Heart left ventricle (tissue), 16 donors: ENCODE data around the gene ASCC3. TPM values are rescaled to one million over a fixed set of nuclear protein-coding genes. Genes with fewer than 3 reads are reported as not detected.
"Not testable (repeated sequence)": the region's sequence is repeated elsewhere in the genome, so short reads cannot be mapped to it uniquely, and the experiment has no call there.

ENCODE experiments used
- ATAC-seq, 4 donors: fragments of 200-7000 bp; cut with Tn5 transposase; one replicate each; pipeline ENCODE4 v1.9.1; 2020 to 2022; ENCODE audit warnings: moderate library complexity in 4 of 4, mild to moderate bottlenecking in 3 of 4, moderate number of reproducible peaks in 1 of 4
- DNase-seq, 5 donors: peaks; one replicate each; pipeline ENCODE4 v3.0.0-alpha.2; 2020
- H3K27ac ChIP-seq, 12 donors: fragments of 200-600 bp; sonication (generic) in 4 of 12; one replicate each; pipeline versions ENCODE4 v1.5.0 to v1.8.0; 2016 to 2022; ENCODE audit warnings: mild to moderate bottlenecking in 2 of 12
- H3K27me3 ChIP-seq, 9 donors: fragments of 200-600 bp; sonication (generic) in 2 of 9; one replicate each; pipeline versions ENCODE4 v1.5.1 to v1.8.0; 2016 to 2022; ENCODE audit warnings: mild to moderate bottlenecking in 3 of 9
- H3K36me3 ChIP-seq, 9 donors: fragments of 200-600 bp; sonication (generic) in 2 of 9; one replicate each; pipeline versions ENCODE4 v1.5.0 to v1.8.0; 2018 to 2022; ENCODE audit warnings: mild to moderate bottlenecking in 2 of 9
- H3K4me1 ChIP-seq, 12 donors: fragments of 200-600 bp; sonication (generic) in 4 of 12; one replicate each; pipeline versions ENCODE4 v1.5.0 to v1.8.0; 2016 to 2022; ENCODE audit warnings: mild to moderate bottlenecking in 3 of 12
- H3K4me3 ChIP-seq, 12 donors: fragments of 200-600 bp; sonication (generic) in 4 of 12; one replicate each; pipeline versions ENCODE4 v1.5.0 to v1.8.0; 2017 to 2022; ENCODE audit warnings: mild to moderate bottlenecking in 9 of 12, moderate library complexity in 4 of 12
- H3K9me3 ChIP-seq, 12 donors: fragments of 200-600 bp; sonication (generic) in 4 of 12; one replicate each; pipeline versions ENCODE4 v1.5.0 to v1.8.0; 2016 to 2022; ENCODE audit warnings: mild to moderate bottlenecking in 1 of 12
- CTCF ChIP-seq, 12 donors: fragments of 200-600 bp; sonication (generic) in 4 of 12; IDR thresholded peaks; one replicate each; pipeline versions ENCODE4 v1.5.0 to v1.8.0; 2018 to 2022; ENCODE audit warnings: antibody characterized with exemption in 12 of 12, mild to moderate bottlenecking in 5 of 12
- POLR2A ChIP-seq, 2 donors: fragments of 450-650 bp; IDR thresholded peaks; one replicate each; pipeline ENCODE4 v1.6.1; 2017; ENCODE audit warnings: antibody characterized with exemption in 2 of 2, mild to moderate bottlenecking in 2 of 2, moderate library complexity in 2 of 2
- WGBS, 4 donors: extraction: QIAGEN DNeasy Blood & Tissue Kit in 2 of 4; methylation state at CpG; one replicate each; pipeline versions ENCODE4 v1.1.5 to v1.1.7; 2013 to 2018; 5-methylcytosine and 5-hydroxymethylcytosine counted together
- intact Hi-C, 10 donors: fragments of 100-400 bp; cut with DNase I; formaldehyde crosslinking; loops; one replicate each; pipeline versions ENCODE4 v1.11.1 to v1.14.2; 2022
- polyA plus RNA-seq, 2 donors: library from polyadenylated mRNA; stranded (reverse); fragments of 200-250 nt; gene quantifications; one replicate each; pipeline ENCODE4 v1.2.3, GENCODE V29; 2013
- total RNA-seq, 9 donors: library from RNA; depleted of rRNA in 2 of 9; stranded (reverse); fragments of >200 nt in 2 of 9; fragmentation: NEBNext Ultra II Directional in 3 of 9; extraction: Animal tissue kit (Norgen Biotek cat#: 25700) in 3 of 9; gene quantifications; one replicate each; pipeline versions ENCODE4 v1.1.0 to v1.2.4, GENCODE V29; 2016 to 2023
- donor health status: ischemic (EF 13 %, LVEDD 7.1; RV severe dilation, severe dysfunction).
- donor health status: healthy with polysubstance abuse.
- donor health status: DM: no; HTN: yes; CAD: no.
- donor health status: DM: no; HTN: no; CAD: no.
- donor health status: ischemic (EF 25% LVEDD 6.9; RV normal size, moderate dysfunction).
- donor health status: ischemic (EF 25% LVEDD 5.7; RV mildly dilated, moderate dysfunction).
- donor health status: healthy.
- donor health status: DM: yes; HTN: yes; CAD: no.
- donor health status: ischemic (EF 35%, LVEDD 5.7; RV mildly dilated, moderate dysfunction).
- donor health status: nonischemic (EF 11% LVEDD 7.7; RV severe dilation, severe dysfunction).
- donor health status: DM: yes; HTN: yes; CAD: no.
- donor health status: PGD.
- donor health status: ischemic (EF 29% LVEDD 5.4; RV normal size, mild dysfunction).
- donor health status: nonischemic (EF 23%, LVEDD 6.1; RV moderate dilation, normal function).

Gene ASCC3
- total and polyA plus RNA-seq, 11 donors, result 3.4 to 29.2 (median 15.0) TPM

DNA sequence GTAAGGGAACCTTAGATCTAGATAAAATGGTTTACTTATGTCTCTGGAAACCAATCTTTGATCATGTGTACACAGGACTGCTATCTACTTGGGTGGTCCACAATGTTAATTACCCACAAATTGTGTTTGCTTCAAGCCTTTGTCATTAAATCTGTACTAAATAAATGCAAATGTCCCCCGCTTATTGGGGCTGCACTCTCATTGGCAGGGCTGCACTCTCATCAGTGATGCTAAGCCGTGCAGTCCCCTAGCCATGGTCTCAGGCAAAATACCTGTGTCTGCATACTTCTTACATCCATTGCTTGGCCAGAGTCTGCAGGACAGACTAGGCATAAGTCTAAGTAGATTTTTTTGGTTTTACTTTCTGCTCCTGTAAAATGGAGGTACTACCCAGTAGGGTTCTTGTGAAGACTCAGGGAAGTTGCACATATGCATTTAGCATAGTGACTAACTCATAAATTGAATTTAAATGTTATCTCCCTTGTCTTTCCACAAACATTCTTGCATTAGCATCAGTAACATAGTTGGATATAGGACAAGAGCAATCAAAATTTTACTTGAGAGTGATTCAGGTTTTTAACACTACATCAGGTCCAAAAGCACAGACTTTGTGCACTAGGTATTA is 117.4 kb downstream of the ASCC3 start:
- TF ChIP-seq POLR2A (IDR thresholded peaks at IDR 0.05), result no peak
- no peak for TF ChIP-seq CTCF (IDR thresholded peaks at IDR 0.05)
- Histone ChIP-seq H3K9me3 (peaks cover 0 to 13% (median 3%) of the 10 kb centered on the region in 12 donors), H3K4me3 (no peak overlapping the region), H3K27me3 (no peaks in the 10 kb centered on the region), H3K4me1 (no peaks in the 10 kb centered on the region), H3K36me3 (peaks cover 0 to 82% (median 40%) of the 10 kb centered on the region in 9 donors), H3K27ac (no peak overlapping the region)
- intact Hi-C loops, result no loop called here
- WGBS, 4 donors, result 99 to 100% (median 100%) methylated on average over 2 of the region's 2 CpGs
- DNase-seq (no peak), ATAC-seq (no peak)

- ATAC-seq (no peak), DNase-seq (no peak)
- H3K9me3 ChIP-seq, result peaks cover 0 to 14% (median 3%) of the 10 kb centered on the region in 12 donors
- H3K27me3 ChIP-seq, result no peaks in the 10 kb centered on the region
- WGBS, 4 donors, result 95 to 99% (median 97%) methylated on average over 2 of the region's 2 CpGs
- intact Hi-C loops, result no loop called here
- no peak overlapping the region for H3K4me3 ChIP-seq
- no peaks in the 10 kb centered on the region for H3K4me1 ChIP-seq
- TF ChIP-seq CTCF (IDR thresholded peaks at IDR 0.05), result no peak
- no peak for TF ChIP-seq POLR2A (IDR thresholded peaks at IDR 0.05)
- peaks cover 0 to 79% (median 38%) of the 10 kb centered on the region in 9 donors for H3K36me3 ChIP-seq
- no peak overlapping the region for H3K27ac ChIP-seq
Measured at GRCh38 chr6:100761841-100762240, 119.3 kb downstream of the ASCC3 start.

GRCh38 chr6:100758386-100758785 is 122.7 kb downstream of the ASCC3 start:
- intact Hi-C loops, H3K4me3 ChIP-seq, ATAC-seq, H3K4me1 ChIP-seq, H3K27ac ChIP-seq, DNase-seq, H3K27me3 ChIP-seq, H3K9me3 ChIP-seq: not testable (repeated sequence)
- WGBS, 4 donors, result 97 to 100% (median 99%) methylated on average over 1 of the region's 1 CpG
- peaks cover 0 to 45% (median 10%) of the 10 kb centered on the region in 9 donors for H3K36me3 ChIP-seq

GRCh38 chr6:100753421-100753820 is 127.7 kb downstream of the ASCC3 start:
- ATAC-seq, result peak in 1 of 4 donors; percentile 46
- 57 to 60% (median 58%) methylated on average over 3 of the region's 3 CpGs for WGBS, 4 donors

More at GRCh38 chr6:100753421-100753820, 127.7 kb downstream of the ASCC3 start:
- Histone ChIP-seq H3K27ac (no peak overlapping the region), H3K27me3 (no peaks in the 10 kb centered on the region), H3K36me3 (peaks cover 0 to 7% (median 3%) of the 10 kb centered on the region in 9 donors), H3K9me3 (peaks cover 0 to 1% (median 0%) of the 10 kb centered on the region in 12 donors), H3K4me1 (no peaks in the 10 kb centered on the region), H3K4me3 (no peak overlapping the region)
- intact Hi-C loops, result no loop called here
- no peak for TF ChIP-seq CTCF (IDR thresholded peaks at IDR 0.05)
- TF ChIP-seq POLR2A (IDR thresholded peaks at IDR 0.05), result no peak
- no peak for DNase-seq
